Glutamatergic neuron (in vitro differentiated cells): Measurements from ENCODE around the gene KLK1. TPM values are rescaled to one million over a fixed set of nuclear protein-coding genes. Genes with fewer than 3 reads are reported as not detected.

ENCODE experiments used
- DNase-seq: peaks from one replicate; pipeline ENCODE4 v3.0.0; 2022
- H3K27ac Mint-ChIP-seq: one replicate; pipeline ENCODE4 v1.8.0; 2020; ENCODE audit warnings: mild to moderate bottlenecking, mixed read lengths, inconsistent platforms; ENCODE audit not compliant: unreplicated experiment
- H3K27me3 Mint-ChIP-seq: one replicate; pipeline ENCODE4 v1.8.0; 2020; ENCODE audit warnings: mild to moderate bottlenecking, moderate library complexity, mixed read lengths, inconsistent platforms; ENCODE audit not compliant: unreplicated experiment
- H3K36me3 Mint-ChIP-seq: one replicate; pipeline ENCODE4 v1.8.0; 2020; ENCODE audit warnings: mild to moderate bottlenecking, mixed read lengths, inconsistent platforms; ENCODE audit not compliant: unreplicated experiment
- H3K4me1 Mint-ChIP-seq: one replicate; pipeline ENCODE4 v1.8.0; 2020; ENCODE audit warnings: mild to moderate bottlenecking, low read depth, mixed read lengths, inconsistent platforms; ENCODE audit not compliant: unreplicated experiment
- H3K4me3 Mint-ChIP-seq: one replicate; pipeline ENCODE4 v1.8.0; 2020; ENCODE audit warnings: mild to moderate bottlenecking, mixed read lengths, inconsistent platforms; ENCODE audit not compliant: unreplicated experiment
- H3K9me3 Mint-ChIP-seq: one replicate; pipeline ENCODE4 v1.8.0; 2020; ENCODE audit warnings: mild to moderate bottlenecking, moderate library complexity, mixed read lengths, inconsistent platforms; ENCODE audit not compliant: unreplicated experiment
- total RNA-seq: library from RNA; stranded (reverse); fragmentation: NEBNext Ultra II Directional; extraction: Animal tissue kit (Norgen Biotek cat#: 25700); gene quantifications from one replicate; pipeline ENCODE4 v1.2.1, GENCODE V29; 2021; ENCODE audit not compliant: unreplicated experiment
- TF ChIP-seq, protein P1 (sequence below): fragments of 200-600 bp; sonication (generic); IDR thresholded peaks from one replicate; pipeline ENCODE4 v1.5.0; 2021; ENCODE audit not compliant: partially characterized antibody, unreplicated experiment

The KLK1 gene
- total RNA-seq, 1 donor from 2014 or later = 0.49 TPM

DNA sequence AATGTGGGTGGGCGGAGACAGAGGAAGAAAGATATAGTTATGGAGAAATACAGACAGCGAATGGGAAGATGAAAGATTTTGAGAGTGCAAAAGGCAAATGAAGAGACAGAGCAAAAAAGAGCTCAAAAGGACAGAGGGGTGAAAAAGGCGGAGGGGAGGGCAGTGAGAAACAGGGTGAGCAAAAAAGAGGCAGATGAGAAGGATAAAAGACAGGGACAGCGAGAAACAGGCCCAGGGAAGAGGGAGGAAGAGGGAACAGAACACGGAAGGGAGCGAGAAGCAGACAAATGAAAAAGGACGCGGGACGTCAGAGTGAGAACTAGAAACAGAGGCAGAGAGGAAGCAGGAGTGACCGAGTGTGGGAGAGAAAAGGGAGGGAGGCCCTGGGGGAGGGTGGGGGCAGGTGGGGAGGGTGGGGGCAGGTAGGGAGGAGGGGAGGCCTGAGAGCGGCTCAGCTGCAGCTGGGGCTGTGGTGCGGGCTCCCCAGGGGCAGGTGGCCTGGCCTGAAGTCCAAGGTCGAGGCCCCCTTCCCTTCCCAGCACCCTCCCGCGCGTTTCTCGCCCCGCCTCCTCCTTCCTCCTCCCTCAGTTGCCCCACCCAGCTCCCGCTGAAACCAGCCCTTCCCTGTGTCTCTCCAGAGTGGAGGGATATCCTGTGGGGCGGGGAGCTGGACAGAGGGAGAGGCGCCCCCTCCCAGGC lies 2.9 kb downstream of the KLK1 start:
- H3K27me3 Mint-ChIP-seq = peaks cover 19% of the 10 kb centered on the region

DNA sequence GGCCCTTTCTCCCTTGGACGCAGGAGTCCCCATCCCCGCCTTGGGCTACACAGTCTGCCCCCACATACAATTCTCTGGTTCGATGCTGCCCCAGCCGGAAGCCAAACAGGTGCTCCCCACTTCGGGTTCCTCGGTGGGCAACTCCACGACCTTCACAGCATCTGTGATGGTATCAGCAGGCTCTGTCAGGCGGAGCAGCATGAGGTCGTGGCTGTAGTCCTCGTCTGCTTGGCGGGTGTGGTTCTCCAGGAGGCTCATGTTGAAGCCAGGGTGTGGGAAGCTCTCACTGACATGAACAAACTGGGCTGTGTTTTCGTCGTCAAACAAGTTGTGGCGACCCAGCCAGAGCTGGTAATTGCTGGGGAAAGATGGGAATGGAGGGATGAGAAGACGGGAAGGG lies 3.5 kb downstream of the KLK1 start:
- peaks cover 9% of the 10 kb centered on the region for H3K36me3 Mint-ChIP-seq
- H3K4me1 Mint-ChIP-seq = peaks cover 9% of the 10 kb centered on the region
- H3K9me3 Mint-ChIP-seq = peaks cover 9% of the 10 kb centered on the region
- H3K4me3 Mint-ChIP-seq = no peak overlapping the region
- no peak overlapping the region for H3K27ac Mint-ChIP-seq
- H3K27me3 Mint-ChIP-seq = peaks cover 19% of the 10 kb centered on the region
- DNase-seq = no peak
- TF ChIP-seq, protein P1, sequence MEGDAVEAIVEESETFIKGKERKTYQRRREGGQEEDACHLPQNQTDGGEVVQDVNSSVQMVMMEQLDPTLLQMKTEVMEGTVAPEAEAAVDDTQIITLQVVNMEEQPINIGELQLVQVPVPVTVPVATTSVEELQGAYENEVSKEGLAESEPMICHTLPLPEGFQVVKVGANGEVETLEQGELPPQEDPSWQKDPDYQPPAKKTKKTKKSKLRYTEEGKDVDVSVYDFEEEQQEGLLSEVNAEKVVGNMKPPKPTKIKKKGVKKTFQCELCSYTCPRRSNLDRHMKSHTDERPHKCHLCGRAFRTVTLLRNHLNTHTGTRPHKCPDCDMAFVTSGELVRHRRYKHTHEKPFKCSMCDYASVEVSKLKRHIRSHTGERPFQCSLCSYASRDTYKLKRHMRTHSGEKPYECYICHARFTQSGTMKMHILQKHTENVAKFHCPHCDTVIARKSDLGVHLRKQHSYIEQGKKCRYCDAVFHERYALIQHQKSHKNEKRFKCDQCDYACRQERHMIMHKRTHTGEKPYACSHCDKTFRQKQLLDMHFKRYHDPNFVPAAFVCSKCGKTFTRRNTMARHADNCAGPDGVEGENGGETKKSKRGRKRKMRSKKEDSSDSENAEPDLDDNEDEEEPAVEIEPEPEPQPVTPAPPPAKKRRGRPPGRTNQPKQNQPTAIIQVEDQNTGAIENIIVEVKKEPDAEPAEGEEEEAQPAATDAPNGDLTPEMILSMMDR = no peak

More for the DNA sequence above, 2.9 kb downstream of the KLK1 start:
- peak overlapping the region; percentile 48 for H3K4me3 Mint-ChIP-seq
- H3K36me3 Mint-ChIP-seq = peaks cover 9% of the 10 kb centered on the region
- no peak overlapping the region for H3K27ac Mint-ChIP-seq
- DNase-seq = peak; percentile 42
- TF ChIP-seq, protein P1 = no peak
- H3K4me1 Mint-ChIP-seq = peaks cover 9% of the 10 kb centered on the region
- H3K9me3 Mint-ChIP-seq = peaks cover 9% of the 10 kb centered on the region

DNA sequence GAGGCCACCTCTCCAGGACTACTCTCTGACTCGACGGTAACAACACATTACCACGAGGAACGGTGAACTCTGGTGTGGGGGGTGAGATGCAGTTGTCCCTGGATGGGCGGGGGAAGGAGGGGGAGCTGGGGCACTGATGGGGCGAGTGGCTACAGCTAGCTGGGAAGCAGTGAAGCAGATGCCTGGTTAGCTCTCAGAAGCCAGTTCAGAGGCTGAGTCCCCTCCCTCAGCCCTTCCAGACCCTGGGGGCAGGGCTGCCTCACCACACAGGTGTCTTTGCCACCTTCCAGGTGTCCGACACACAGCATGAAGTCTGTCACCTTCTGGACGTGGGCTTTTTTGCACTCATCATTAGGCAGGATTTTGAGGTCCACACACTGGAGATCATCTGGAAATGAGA lies 4.0 kb downstream of the KLK1 start:
- Mint-ChIP-seq H3K4me1 (peaks cover 9% of the 10 kb centered on the region), H3K36me3 (peaks cover 10% of the 10 kb centered on the region), H3K9me3 (peaks cover 11% of the 10 kb centered on the region), H3K27ac (no peak overlapping the region), H3K27me3 (peaks cover 19% of the 10 kb centered on the region), H3K4me3 (no peak overlapping the region)
- TF ChIP-seq, protein P1 = no peak
- DNase-seq = no peak

DNA sequence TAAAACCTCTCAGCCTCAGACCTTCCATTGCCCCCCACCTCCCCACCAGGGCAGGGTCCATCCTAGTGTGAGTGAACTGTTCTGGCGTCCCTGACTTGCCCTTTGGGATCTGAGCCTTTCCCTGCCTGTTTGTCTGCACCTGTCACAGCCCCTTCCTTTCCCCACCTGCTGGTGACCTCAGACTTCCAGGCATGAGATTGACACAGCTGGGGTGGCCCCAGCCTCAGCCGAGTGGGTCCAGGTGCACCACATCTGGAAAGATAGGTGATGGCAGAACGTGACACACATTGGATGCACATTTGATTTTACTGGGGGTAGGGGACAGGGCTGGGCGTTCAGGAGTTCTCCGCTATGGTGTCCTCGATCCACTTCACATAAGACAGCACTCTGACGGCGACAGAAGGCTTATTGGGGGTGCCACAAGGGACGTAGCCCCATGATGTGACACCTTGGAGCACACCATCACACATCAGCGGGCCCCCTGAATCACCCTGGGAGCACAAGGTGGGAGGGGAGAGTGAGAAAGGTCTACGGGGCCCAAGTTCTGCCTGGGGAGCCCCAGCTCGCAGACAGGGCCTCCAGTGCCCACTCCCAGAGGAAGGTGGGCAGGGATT lies 4.6 kb downstream of the KLK1 start:
- Mint-ChIP-seq H3K36me3 (peaks cover 9% of the 10 kb centered on the region), H3K27me3 (peaks cover 22% of the 10 kb centered on the region), H3K9me3 (peaks cover 9% of the 10 kb centered on the region), H3K4me1 (peaks cover 9% of the 10 kb centered on the region), H3K27ac (peak overlapping the region; percentile 48), H3K4me3 (peak overlapping the region; percentile 71)
- TF ChIP-seq, protein P1 = no peak
- DNase-seq = no peak
